Stimulated activated CD4-positive, alpha-beta T cell treated with anti-CD3 and anti-CD28 coated beads, Interleukin-4, amount 100 ng/mL, for 1 hour (primary cell): Measurements from ENCODE around the gene RPS6KA2.
A peak's percentile ranks its signal among the peaks of the same experiment; 100 is the strongest.
"Not testable (repeated sequence)": the region's sequence is repeated elsewhere in the genome, so short reads cannot be mapped to it uniquely, and the experiment has no call there.

Experiments
- DNase-seq: peaks from one replicate; pipeline ENCODE4 v3.0.0-alpha.2; 2020

Gene RPS6KA2

DNA sequence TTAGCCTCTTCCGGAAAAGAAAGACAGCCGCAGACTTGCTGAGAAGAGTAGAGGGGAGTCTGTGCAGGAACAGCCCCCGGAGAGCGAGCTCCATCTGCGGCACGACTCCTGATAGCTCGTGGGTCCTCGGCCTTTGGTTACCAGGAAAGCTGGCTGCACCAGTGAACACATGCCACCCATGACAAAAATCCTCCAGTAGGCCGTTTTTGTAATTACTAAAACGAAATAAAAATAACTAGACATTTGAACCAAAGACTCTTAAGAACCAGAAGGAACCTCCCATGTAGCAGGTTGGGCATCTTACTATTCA lies 82.8 kb downstream of the RPS6KA2 start:
- DNase-seq = no peak

DNA sequence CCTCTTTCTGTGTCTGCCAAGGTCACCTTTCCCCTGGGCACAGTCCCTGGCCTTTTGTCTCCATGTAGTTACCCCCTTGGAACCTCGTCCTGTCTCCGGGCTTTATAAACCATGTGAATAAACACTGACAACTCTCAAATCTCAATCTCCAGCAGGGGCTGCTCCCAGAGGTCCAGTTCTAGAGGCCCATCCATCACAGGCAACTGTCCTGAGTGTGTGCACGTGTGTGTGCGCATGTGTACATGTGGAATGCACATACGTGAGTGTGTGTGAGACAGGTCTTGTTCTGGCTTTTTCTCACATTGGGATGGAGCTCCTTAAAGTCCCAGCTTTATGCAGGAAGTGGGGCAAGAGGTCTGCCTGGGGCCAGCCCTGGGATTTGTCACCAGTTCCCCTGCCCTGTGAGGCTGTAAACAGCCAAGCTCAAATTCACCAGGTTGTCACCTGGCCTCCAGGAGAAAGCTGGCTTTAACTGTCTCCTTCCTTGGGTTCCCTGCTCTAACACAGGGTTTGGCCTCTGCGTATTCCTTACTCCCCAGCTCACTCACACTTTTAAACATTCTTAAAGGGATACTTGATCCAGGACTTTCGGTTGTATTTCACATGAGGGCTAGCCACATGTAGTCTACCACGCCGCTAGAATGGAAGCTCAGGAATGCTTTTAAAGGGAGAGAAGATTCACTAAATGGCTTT lies 83.3 kb downstream of the RPS6KA2 start:
- DNase-seq = no peak

GRCh38 chr6:166542580-166542912 lies 84.5 kb downstream of the RPS6KA2 start:
- no peak for DNase-seq

DNA sequence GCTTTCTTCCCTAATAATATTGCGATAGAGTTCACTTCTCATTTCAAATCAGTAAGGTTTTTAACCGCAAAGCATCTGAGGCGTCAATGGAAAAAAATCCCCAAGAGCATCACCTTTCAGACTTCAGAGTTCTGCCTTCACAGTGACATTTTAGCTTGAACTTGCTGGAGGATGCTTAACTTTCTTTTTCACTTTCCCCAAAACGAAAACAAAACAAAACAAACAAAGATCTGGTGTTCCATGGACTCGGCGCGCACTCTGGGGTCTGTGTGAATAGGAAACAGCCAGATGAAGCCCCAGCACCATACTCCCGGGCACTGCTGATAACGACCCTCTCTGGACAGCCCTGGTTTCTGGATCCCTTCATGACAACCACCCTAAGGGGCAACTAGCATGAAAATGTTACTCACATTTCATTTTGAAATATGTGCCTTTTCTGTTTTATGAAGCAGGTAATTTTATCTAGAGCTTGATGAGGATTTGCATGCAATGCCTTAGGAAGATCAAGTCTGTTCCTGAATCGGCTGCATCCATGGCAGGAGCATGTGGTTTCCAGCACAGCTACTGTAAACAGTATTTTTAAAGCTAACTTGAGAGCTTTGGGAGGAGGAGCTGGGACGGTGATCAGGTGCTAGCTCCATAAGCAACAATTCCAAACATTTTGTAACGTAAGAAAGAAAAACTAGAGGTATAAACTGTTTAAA lies 85.0 kb downstream of the RPS6KA2 start:
- peak; percentile 10 for DNase-seq

GRCh38 chr6:166541366-166541765 lies 85.7 kb downstream of the RPS6KA2 start:
- peak; percentile 23 for DNase-seq

- DNase-seq = peak; percentile 58
Measured at GRCh38 chr6:166540631-166541331, 86.3 kb downstream of the RPS6KA2 start.

- no peak for DNase-seq
Measured at GRCh38 chr6:166539543-166539942, 87.5 kb downstream of the RPS6KA2 start.

DNA sequence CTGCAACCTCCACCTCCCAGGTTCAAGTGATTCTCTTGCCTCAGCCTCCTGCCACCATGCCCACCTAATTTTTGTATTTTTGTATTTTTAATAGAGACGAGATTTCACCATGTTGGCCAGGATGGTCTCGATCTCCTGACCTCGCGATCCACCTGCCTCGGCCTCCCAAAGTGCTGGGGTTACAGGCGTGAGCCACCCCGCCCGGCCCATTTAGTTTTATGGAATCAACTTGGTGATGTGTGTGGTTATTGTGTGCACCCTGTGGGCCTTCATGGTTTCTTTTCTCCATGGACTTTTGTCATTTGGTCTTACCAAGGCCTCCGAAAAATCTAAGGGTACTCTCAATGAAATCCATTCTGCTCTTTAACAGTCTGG lies 88.1 kb downstream of the RPS6KA2 start:
- DNase-seq = not testable (repeated sequence)

DNA sequence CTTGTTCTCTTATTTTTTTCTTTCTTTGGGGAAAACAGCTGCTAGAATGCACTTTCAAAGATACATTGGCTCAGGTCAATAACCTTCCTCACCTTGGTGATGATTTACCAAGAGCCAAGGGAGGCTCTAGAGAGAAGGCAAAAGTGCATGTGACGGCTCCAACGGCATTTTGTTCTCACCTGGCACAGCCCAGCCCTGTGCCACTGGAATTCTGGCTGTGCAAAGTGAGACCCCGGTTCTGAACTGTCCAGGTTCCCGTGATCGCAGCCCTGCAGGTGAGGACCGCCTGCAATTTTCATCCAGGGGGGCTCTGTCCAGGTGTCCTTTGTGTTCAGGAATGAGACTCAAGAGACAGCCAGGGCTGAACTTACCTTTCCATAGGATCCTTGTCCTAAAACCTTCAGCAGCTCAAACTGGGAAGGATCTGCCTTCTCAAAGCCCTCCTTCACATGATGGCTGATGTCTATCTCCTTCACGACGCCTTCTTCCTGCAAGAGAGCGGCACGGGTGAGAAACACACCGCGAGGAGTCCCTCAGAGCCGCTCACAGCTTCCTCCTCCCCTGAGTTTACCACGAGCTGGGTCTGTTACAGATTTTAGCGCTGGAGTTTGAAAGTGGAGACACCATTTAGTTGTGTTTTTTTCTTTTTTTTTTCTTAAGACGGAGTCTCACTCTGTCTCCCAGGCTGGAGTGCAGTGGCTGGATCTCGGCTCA lies 88.6 kb downstream of the RPS6KA2 start:
- no peak for DNase-seq

GRCh38 chr6:166534658-166535406 lies 92.2 kb downstream of the RPS6KA2 start:
- no peak for DNase-seq

DNA sequence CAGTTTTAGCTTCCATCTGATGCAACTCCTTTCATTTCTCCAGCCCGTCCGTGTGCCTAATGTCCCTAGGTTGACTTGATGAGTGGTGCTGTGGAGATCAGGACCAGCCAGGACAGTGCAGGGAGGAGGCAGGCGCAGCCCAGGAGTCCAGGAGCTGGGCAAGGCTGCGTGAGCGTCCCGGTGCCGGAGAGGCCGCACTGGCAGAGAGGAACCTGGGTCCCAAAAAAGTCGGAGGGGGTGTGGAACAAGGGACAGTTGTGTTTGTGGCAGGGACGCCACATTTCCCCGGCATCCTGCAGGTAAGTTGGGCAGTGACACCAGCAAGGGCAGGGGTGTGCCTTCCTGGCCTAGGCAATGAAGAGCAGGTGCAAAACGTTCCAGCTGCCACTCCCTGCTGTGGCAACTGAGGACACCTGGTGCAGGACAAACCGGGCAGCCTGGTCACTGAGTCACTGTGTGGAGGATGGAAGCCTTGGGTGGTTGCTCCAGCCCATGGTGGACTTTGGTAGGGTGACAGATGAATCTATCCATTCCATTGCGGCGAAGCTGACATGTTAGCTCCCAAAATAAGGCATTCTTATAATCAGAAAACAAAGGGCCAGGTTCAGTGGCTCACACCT lies 93.7 kb downstream of the RPS6KA2 start:
- no peak for DNase-seq

DNA sequence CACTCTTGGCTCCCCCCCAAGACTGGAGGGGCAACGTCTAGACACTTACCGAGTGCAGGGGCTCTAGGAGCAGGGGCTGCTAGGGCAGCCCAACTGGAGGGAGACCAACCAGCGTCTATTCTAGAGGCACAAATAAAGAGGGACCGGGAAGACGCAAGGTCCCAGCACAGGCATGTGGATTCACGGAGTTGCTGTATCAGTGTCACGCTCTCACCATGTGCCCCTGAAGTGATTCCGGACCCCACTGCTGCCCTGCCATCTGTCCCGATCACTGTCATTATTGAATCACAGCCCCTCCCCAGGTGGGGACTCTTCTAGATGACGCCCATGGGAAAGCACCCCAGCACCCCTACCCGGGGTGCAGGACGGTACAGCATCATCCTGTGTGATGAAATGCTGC lies 94.7 kb downstream of the RPS6KA2 start:
- no peak for DNase-seq

DNA sequence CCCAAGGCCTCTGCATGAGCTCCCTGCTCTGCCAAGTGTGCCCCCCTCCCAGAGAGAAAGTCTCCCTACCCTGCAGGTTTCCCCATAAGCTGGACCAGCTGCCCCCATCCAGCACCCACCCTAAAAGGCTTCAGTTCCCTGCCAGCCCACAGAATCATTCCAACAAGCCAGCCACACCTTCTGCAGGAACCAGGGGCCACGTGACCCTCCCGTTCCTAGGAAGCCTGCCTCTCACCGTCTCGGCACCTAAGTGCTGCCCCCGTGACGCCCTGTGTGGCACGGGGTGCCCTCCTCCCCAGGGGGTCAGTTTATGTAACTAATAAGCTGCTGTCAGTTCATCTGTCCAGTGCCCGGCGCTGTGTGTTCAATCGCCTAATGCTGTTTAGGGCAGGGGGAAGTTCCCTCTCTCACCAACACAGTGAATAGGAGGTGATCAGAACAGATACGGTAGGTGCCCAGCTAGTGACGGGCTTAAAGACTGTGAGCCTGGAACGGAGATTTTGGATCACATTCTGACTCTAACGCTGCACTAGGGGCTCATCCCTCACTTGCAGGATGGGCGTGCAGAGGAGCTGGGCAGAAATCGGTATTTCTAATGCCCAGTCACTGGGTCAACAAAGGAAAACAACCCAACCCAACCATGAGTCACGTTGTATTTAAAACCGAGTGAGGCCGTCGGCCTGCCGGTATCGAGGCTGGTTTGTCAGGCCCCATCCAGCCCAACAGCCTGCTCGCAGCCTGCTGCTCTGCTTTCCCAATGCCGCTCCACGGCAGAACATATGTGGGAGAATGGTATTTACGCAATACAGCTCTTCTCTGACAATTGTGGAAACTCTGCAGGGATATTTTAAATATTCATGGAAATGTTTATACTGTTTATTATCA lies 96.6 kb downstream of the RPS6KA2 start:
- no peak for DNase-seq

DNA sequence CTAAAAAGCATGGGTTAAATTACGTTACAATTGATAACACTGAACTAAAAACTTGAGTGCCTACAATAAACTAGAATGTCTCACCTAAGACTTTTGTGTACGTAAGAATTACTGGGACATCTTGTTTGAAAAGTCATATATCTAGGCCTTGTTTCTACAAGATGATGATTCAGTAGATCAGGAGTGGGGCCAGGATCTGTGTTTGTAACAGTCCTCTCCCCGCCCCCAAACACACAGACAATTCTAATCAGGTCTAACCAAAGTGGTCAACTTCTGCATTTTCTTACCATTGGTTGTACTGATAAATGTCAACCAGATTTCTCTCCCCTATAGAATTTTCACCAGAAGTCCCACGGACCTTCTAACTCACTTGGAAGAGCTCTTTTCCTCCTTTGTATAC lies 97.5 kb downstream of the RPS6KA2 start:
- no peak for DNase-seq

- not testable (repeated sequence) for DNase-seq
Measured at GRCh38 chr6:166529058-166529457, 98.0 kb downstream of the RPS6KA2 start.

DNA sequence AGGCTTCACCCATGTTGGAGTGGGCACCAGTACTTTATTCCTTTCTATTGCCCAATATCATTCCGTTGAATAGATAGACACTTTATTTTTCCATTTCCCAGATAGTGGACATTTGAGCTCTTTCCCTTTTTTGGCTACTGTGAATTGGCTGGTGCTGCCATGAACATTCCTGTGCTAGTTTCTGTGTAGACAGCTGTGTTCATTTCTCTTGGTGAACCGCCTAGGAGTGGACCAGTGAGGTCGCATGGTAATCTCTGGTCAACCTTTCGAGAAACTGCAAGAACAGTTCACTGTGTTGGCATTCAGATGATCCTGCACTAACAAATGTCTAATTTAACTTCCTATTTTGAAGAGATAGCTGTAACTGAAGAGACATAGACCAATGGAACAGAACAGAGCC lies 99.2 kb downstream of the RPS6KA2 start:
- DNase-seq = no peak

DNA sequence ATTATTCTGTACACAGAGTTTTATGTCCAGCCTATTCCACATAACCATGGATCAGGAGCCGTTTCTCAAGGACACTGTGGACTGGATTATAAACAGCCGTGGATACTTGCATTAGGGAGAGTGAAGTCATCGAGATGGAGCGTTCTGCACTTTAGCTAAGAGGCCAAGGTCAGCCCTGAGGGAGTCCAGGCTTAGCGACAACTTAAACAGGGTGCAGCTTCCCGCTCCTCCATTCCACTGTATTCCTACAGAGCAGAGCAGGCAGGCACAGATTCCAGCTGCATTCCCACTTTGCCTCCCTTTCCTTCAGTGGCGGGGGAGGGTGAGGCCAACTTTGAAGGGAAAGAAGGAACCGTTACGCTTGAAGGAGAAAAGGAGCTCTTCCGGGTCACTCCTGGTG lies 100.1 kb downstream of the RPS6KA2 start:
- DNase-seq = no peak

DNA sequence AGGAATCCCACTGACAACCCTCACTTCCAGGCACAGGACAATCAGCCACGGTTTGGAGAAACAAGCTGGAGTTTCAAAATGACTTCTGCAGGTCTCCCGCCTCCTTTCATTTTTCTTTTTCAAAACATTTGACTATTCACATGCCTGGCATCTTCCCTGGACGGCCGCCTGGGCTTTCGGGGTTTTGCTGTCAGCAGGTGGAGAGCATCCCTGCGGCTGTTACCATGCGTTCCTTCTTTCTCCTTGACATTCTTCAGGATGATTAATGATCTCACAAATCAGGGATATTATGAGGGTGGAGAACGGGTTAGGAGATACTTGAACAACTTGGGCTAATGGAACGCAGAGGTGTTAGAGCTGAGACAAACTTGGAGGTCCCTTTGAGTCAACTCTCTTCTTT lies 101.5 kb downstream of the RPS6KA2 start:
- DNase-seq = no peak

DNA sequence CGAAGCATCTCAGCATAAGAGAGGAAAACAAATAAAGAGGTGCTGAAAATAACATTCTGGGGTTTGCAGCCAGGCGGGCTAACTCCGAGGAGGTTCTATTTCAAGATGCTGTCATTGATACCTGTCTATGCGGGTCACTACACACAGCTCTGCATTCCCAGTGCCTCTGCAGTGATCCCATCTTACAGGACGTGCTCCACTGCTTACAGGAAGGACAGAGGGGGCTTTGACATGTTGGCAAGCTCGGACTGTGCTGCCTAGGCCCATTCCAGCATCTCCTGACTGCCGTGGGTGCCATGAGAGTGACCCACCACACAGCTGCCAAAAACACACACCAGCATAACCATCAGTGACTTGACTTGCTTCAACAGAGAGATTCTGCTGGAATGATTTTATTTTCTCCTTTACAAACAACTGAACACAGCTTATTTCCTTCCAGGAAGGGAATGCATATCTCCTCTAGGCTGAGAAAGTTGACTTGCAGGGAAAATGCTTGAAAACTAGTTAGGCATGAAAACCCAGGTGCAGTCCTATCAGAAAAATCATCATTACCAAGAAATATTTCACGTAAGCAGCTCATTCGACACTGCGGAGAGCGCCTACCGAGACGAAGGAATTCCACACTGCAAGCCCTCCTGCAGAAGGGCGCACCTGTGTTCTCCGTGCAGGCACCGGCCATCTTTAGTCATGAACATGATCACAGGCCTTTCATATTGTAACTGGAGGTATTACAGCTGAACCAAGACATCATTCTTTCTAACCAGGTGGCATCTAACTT lies 103.1 kb downstream of the RPS6KA2 start:
- DNase-seq = no peak
